HG02840 (cell line): ENCODE measurements around the gene KRTAP1-5.
"Not testable (repeated sequence)": the region's sequence is repeated elsewhere in the genome, so short reads cannot be mapped to it uniquely, and the experiment has no call there.

ENCODE experiments used
- ATAC-seq: cut with Tn5 transposase; IDR thresholded peaks from one replicate; pipeline ENCODE4 v1.9.1; 2021; ENCODE audit warnings: mild to moderate bottlenecking, moderate library complexity, moderate number of reproducible peaks; ENCODE audit not compliant: unreplicated experiment, low FRiP score

KRTAP1-5 gene

GRCh38 chr17:41009301-41009760, 17.7 kb downstream of the KRTAP1-5 start:
- ATAC-seq = no peak

GRCh38 chr17:41008811-41009210, 18.2 kb downstream of the KRTAP1-5 start, which contains the start of gene KRTAP3-1:
KRTAP3-1 (minus strand) TSS chr17:41009128; CDS start chr17:41009074, 54 bp downstream.
- no peak for ATAC-seq

- ATAC-seq = no peak
Observed at GRCh38 chr17:41004397-41004796, 22.6 kb downstream of the KRTAP1-5 start.

DNA sequence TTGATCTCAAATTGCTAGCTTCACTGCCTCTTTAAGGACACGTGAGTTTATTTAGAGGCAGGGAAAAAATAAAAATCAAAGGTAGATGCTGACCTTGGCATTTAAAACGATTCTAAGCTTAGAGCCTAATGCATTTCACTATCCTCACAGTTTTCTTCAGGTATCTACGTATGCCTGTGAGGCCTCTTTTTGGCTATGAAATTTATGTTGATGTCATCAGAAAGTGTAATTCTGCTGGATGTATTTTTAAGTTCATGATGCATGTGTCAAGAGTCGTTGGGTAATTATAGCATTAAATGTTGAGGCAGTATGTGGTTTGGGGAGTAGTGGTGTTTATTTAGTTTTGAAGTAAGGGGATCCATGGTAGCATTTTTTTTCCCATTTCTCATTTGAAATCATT, 23.1 kb downstream of the KRTAP1-5 start:
- ATAC-seq = no peak

GRCh38 chr17:41002814-41003213, 24.2 kb downstream of the KRTAP1-5 start:
- ATAC-seq = no peak

- no peak for ATAC-seq
Observed at GRCh38 chr17:41001795-41002194, 25.2 kb downstream of the KRTAP1-5 start.

GRCh38 chr17:40999563-40999962, 27.4 kb downstream of the KRTAP1-5 start, which contains the start of gene KRTAP3-2:
KRTAP3-2 (minus strand) TSS chr17:40999906; CDS start chr17:40999853, 53 bp downstream.
- ATAC-seq = not testable (repeated sequence)

DNA sequence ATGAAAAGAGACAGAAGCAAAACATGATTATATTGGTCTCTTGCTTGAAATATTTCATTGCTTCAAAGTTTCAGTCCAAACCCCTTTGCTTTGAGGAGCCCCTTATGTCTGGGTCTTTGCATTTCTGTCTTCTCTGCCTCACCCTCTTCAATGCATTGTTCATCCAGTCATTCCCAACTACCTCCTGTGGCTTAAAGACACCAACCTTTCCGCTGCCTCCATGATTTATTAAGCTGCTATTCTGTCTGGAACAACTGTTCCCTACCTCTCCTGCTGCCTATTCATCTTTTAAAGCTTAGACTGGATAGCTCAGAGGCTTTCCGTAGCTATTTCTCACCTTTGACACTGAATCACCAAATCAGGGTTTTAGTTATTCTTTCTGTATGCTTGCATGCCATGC, 29.6 kb downstream of the KRTAP1-5 start:
- no peak for ATAC-seq

DNA sequence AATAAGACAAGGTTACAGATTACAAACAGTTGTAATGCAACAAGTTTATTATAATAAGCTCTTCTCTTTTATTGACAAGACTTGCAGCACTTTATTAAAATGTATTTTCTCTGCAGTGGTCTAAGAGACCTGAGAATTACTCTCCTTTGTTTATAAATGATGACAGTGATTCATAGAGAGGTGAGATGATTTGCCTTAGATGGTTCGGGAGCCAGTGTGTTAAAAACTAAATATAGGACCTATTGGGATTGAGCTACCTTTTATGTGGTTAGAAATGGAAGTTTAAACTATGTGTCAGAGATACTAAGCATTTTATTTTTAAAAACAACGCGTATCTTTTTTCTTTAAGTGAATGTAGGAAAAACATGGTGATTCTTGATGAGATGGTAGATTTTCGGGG, 30.2 kb downstream of the KRTAP1-5 start:
- no peak for ATAC-seq

DNA sequence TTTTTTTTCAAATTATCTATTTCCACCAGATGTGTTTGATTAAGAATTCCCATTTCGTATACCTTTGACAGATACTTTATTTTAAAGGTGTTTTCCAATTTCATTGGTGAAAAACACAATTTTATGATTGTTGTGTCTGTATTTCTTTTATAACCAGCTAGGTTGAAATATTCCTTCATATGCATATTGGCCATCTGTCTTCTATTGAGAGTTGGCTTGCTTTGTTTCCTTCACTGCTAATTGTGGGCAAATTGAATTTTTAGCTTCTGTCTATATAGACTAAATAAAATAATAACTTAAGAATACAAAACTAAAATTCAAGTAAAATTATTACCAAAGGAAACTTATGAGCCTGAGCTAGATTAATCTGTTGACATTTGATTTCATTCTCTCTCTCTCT, 31.9 kb downstream of the KRTAP1-5 start:
- ATAC-seq = no peak

DNA sequence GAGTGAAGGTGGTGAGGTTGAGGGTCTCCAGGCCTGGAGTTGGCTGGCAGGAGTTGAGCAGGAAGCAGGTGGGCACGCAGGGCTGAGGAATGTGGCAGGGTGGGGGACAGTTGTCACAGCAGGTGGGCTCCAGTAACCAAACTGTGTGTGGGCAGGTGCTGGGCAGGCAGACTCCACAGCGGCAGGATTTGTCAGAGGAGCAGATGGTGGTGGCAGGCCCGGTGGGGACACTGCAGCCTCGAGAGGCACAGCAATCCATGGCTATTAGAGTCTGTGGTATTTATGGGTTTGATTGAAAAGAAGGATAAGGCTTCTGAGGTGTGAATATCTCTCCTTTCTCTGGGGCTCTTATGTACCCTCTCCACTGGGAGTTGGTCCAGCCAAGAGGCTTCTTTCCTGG, 33.2 kb downstream of the KRTAP1-5 start, which contains the start of gene KRTAP3-3:
TSS of gene KRTAP3-3 (minus strand) at position 326 of the 400 bp plus-strand sequence. CDS start at position 259, 67 bp downstream.
- ATAC-seq = no peak

DNA sequence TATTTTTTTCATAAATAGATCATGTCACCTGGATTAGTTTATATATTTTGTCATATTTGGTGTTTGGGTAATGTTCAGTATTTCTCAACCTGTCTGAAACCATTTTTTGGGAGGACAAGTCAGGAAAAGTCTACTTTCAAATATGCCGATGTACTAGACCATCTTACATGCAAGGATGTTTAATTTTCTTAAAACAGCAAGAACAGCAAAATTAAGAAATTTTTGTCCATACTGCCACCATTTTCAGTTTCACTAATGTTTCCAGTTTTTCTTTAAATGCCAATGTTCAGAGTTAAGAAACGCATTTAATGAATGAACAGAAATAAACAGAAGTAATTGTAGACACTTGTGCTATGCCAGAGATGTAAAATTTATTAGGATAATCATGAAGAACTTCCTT, 33.9 kb downstream of the KRTAP1-5 start:
- ATAC-seq = no peak

GRCh38 chr17:40992666-40993065, 34.3 kb downstream of the KRTAP1-5 start:
- ATAC-seq = no peak

- no peak for ATAC-seq
Observed at GRCh38 chr17:40986920-40987319, 40.1 kb downstream of the KRTAP1-5 start.

GRCh38 chr17:40984226-40984625, 42.8 kb downstream of the KRTAP1-5 start, which contains the start of gene KRT40:
KRT40 (minus strand) TSS chr17:40984326; CDS start chr17:40984273, 53 bp downstream.
- no peak for ATAC-seq

DNA sequence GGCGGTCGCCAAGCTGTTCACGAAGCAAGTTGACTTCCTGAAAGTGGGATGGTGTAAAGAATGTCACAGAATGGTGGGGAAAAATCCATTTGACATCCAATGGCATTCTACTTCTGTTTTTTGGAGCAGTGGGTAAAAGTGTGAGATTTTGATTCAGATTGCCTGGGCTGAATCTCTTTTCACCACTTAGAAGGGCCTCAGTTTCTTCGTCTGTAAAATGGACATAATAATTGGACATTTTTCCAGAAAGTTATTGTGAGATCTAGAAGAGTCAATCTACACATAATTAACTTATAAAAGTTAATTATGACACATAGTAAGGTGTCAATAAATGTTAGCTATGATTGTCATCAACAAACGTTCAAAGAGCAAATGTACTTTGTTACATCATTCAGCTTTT, 45.9 kb downstream of the KRTAP1-5 start:
- ATAC-seq = no peak

DNA sequence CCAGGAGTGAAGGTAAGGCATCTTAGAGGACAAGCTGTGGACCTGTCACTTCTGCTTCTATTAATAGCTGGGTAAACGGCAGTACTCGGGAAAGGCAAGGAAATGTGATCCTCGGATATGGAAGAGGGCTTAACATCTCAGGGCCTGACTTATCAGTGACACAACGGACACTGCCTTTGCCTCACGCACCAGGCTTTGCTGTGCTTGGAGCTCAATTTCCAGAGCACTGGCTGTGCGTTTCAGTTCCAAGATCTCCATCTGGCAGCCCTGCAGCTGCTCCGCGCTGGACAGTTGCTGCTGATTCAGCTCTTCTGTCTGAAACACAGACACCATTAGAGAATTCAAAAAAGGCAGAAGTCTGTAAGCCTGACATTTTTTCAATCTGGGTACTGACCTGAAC, 46.4 kb downstream of the KRTAP1-5 start:
- no peak for ATAC-seq

GRCh38 chr17:40980117-40980516, 46.9 kb downstream of the KRTAP1-5 start:
- ATAC-seq = no peak

GRCh38 chr17:40978575-40979151, 48.3 kb downstream of the KRTAP1-5 start:
- no peak for ATAC-seq
